ENCODE measurements around the gene RALGPS2.

RALGPS2 gene

GRCh38 chr1:178724728-178725465, at the start of gene RALGPS2:
TSS of gene RALGPS2 (plus strand) at chr1:178725244. CDS start at chr1:178776765, 51,521 bp downstream.
- peak; percentile 20 for DNase-seq

- DNase-seq: no peak
Measured at GRCh38 chr1:178679237-178679636, 45.8 kb upstream of the RALGPS2 start.

- no peak for DNase-seq
Measured at GRCh38 chr1:178682429-178682828, 42.6 kb upstream of the RALGPS2 start.

- DNase-seq: no peak
Measured at GRCh38 chr1:178682886-178683285, 42.2 kb upstream of the RALGPS2 start.

GRCh38 chr1:178683291-178683690, 41.8 kb upstream of the RALGPS2 start:
- no peak for DNase-seq

- no peak for DNase-seq
Measured at GRCh38 chr1:178684111-178684510, 40.9 kb upstream of the RALGPS2 start.

- DNase-seq: no peak
Measured at GRCh38 chr1:178684542-178685000, 40.5 kb upstream of the RALGPS2 start.

GRCh38 chr1:178686407-178686806, 38.6 kb upstream of the RALGPS2 start:
- no peak for DNase-seq

GRCh38 chr1:178688244-178688643, 36.8 kb upstream of the RALGPS2 start:
- no peak for DNase-seq

GRCh38 chr1:178689769-178690168, 35.3 kb upstream of the RALGPS2 start:
- no peak for DNase-seq

- no peak for DNase-seq
Measured at GRCh38 chr1:178690496-178690895, 34.5 kb upstream of the RALGPS2 start.

GRCh38 chr1:178692564-178693327, 32.3 kb upstream of the RALGPS2 start:
- no peak for DNase-seq

GRCh38 chr1:178693366-178693765, 31.7 kb upstream of the RALGPS2 start:
- DNase-seq: no peak

GRCh38 chr1:178694923-178695525, 30.0 kb upstream of the RALGPS2 start:
- DNase-seq: no peak

GRCh38 chr1:178702146-178702545, 22.9 kb upstream of the RALGPS2 start:
- DNase-seq: no peak

GRCh38 chr1:178704833-178705232, 20.2 kb upstream of the RALGPS2 start:
- no peak for DNase-seq

GRCh38 chr1:178706432-178706831, 18.6 kb upstream of the RALGPS2 start:
- no peak for DNase-seq

- DNase-seq: no peak
Measured at GRCh38 chr1:178713259-178713658, 11.8 kb upstream of the RALGPS2 start.

GRCh38 chr1:178714453-178714852, 10.6 kb upstream of the RALGPS2 start:
- no peak for DNase-seq

- no peak for DNase-seq
Measured at GRCh38 chr1:178716111-178716510, 8.9 kb upstream of the RALGPS2 start.

GRCh38 chr1:178718520-178718919, 6.5 kb upstream of the RALGPS2 start:
- no peak for DNase-seq

- DNase-seq: no peak
Measured at GRCh38 chr1:178723546-178723945, 1.5 kb upstream of the RALGPS2 start.

- DNase-seq: no peak
Measured at GRCh38 chr1:178724376-178724727, 692 bp upstream of the RALGPS2 start.

Measured in SIG-M5 (cell line).